ENCODE data around the gene VSTM2L.
"Not testable (repeated sequence)": the region's sequence is repeated elsewhere in the genome, so short reads cannot be mapped to it uniquely, and the experiment has no call there.

The VSTM2L gene

GRCh38 chr20:37902504-37903313 is at the start of gene VSTM2L:
VSTM2L (plus strand) TSS chr20:37903127; CDS start chr20:37903351, 224 bp downstream.
- H3K4me3 ChIP-seq (ENCODE audit: low read depth, low read length): peak within 1 kb of the TSS; percentile 53
- no peak for TF ChIP-seq CTCF (IDR thresholded peaks at IDR 0.05; ENCODE audit: low read depth, low read length, missing control alignments)
- DNase-seq (ENCODE audit: low read depth): no peak

GRCh38 chr20:37853823-37854375 is 49.0 kb upstream of the VSTM2L start:
- DNase-seq (ENCODE audit: low read depth): peak; percentile 73
- TF ChIP-seq CTCF (IDR thresholded peaks at IDR 0.05; ENCODE audit: low read depth, low read length, missing control alignments): no peak
- no peak overlapping the region for H3K4me3 ChIP-seq (ENCODE audit: low read depth, low read length)

DNA sequence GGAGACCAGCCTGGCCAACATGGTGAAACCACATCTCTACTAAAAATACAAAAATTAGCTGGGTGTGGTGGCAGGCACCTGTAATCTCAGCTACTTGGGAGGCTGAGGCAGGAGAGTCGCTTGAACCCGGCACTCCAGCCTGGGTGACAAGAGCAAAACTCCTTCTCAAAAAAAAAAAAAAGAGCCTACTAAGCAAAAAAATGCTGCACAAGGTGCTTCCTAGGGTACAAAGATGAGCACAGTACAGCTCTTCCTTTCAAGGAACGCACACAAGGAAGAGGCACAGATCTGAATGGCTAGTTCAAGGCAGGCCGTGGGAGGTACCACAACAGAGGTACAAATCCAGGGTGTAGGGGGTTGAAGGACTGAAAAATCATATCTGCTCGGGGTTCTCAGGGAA is 46.9 kb upstream of the VSTM2L start:
- not testable (repeated sequence) for DNase-seq (ENCODE audit: low read depth)

DNA sequence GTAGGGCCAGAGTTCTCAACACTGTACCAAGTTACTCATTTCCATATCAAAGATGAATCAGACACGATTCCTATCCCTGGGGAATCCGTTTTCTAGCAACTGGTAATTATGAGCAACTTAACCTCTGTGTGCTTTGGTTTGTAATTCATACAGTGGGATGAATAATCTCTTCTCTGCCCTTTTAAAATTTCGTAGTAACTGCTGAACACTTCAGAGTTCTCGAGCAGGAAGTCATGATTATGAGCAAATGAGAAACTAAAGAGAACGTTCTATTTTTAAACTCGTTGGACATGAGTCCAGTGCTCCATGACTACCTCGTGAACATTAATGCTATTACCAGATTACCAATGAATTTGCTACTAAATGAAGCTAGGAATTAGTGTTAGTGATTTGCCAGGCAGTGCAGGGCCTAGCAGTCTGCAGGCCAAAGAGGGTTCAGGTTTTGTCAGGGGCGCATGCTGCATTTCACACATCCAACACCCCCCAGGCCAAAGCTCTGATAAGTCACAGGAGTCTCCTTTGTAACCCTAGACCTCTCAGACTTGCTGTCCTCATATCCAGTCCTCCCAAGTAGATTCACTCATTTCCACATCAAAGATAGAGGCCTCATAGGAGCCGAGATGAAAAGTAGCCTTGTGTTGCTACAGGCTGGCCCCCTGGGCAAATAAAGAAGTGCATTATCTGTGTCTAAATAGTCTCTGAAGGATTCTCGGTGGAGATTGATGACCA is 45.8 kb upstream of the VSTM2L start:
- TF ChIP-seq CTCF (IDR thresholded peaks at IDR 0.05; ENCODE audit: low read depth, low read length, missing control alignments): no peak
- DNase-seq (ENCODE audit: low read depth): no peak
- no peak overlapping the region for H3K4me3 ChIP-seq (ENCODE audit: low read depth, low read length)

More for the DNA sequence above, 46.9 kb upstream of the VSTM2L start:
- not testable (repeated sequence) for H3K4me3 ChIP-seq (ENCODE audit: low read depth, low read length)

GRCh38 chr20:37859406-37860171 is 43.3 kb upstream of the VSTM2L start:
- H3K4me3 ChIP-seq (ENCODE audit: low read depth, low read length): no peak overlapping the region
- no peak for DNase-seq (ENCODE audit: low read depth)
- TF ChIP-seq CTCF (IDR thresholded peaks at IDR 0.05; ENCODE audit: low read depth, low read length, missing control alignments): no peak

DNA sequence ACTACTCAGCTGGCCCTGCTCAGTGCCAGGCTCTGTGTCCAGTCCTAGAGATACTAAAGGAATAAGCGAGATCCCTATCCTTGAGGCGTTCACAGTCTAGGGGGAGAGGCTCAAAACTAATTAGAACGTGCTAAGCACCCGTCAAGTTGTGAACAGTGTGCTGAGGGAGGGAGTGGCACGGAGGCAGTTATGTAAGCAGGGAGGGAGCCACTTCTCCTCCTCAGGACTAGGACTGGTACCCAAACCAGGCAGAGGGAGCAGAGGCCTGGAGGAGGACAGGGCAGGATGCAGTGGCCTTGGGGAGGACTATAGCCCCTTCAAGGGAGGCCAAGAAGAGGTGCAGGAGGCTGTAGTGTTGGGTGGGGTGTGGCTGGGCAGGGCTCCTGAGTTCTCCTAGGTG is 39.6 kb upstream of the VSTM2L start:
- no peak for DNase-seq (ENCODE audit: low read depth)
- TF ChIP-seq CTCF (IDR thresholded peaks at IDR 0.05; ENCODE audit: low read depth, low read length, missing control alignments): no peak
- H3K4me3 ChIP-seq (ENCODE audit: low read depth, low read length): no peak overlapping the region

GRCh38 chr20:37864298-37864697 is 38.6 kb upstream of the VSTM2L start:
- H3K4me3 ChIP-seq (ENCODE audit: low read depth, low read length): no peak overlapping the region
- no peak for TF ChIP-seq CTCF (IDR thresholded peaks at IDR 0.05; ENCODE audit: low read depth, low read length, missing control alignments)
- DNase-seq (ENCODE audit: low read depth): no peak
